Thyroid gland (tissue), 4 donors: ENCODE measurements around the gene ZNF594.
"Not testable (repeated sequence)": the region's sequence is repeated elsewhere in the genome, so short reads cannot be mapped to it uniquely, and the experiment has no call there.

Experiments used
- POLR2A ChIP-seq, 2 donors: fragments of 450-650 bp; IDR thresholded peaks; one replicate each; pipeline ENCODE4 v1.6.1; 2017; ENCODE audit warnings: antibody characterized with exemption in 2 of 2, mild to moderate bottlenecking in 2 of 2, moderate library complexity in 1 of 2
- TF ChIP-seq, protein P1 (sequence below), 6 experiments: fragments of 200-600 bp in 3 of 6; fragments of 450-650 bp in 3 of 6; sonication (generic) in 3 of 6; IDR thresholded peaks; one replicate each; pipeline ENCODE4 v1.5.1; 2016 to 2019; ENCODE audit warnings: antibody characterized with exemption in 6 of 6, mild to moderate bottlenecking in 2 of 6, inconsistent platforms in 1 of 6, moderate library complexity in 1 of 6

DNA sequence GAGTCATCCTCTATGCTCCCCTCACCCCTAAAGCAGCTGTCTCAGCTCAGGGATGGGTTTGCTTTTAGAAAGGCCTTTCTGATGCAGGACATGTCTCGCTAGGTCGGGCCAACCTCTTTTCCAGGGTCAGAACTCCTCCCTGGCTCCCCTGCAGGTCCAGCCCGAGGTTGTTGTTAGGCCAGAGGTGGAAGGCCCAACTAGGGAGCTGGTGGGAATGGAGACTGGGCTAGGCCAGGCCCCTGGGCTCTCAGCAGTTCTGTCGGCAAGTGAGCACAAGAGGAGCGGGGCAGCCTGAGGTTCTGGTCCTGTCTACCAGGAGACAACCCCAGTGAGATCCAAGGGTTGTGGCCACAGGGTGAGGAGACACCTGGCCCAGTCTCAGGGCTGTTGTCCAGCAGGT is 61.0 kb downstream of the ZNF594 start:
- TF ChIP-seq, protein P1, sequence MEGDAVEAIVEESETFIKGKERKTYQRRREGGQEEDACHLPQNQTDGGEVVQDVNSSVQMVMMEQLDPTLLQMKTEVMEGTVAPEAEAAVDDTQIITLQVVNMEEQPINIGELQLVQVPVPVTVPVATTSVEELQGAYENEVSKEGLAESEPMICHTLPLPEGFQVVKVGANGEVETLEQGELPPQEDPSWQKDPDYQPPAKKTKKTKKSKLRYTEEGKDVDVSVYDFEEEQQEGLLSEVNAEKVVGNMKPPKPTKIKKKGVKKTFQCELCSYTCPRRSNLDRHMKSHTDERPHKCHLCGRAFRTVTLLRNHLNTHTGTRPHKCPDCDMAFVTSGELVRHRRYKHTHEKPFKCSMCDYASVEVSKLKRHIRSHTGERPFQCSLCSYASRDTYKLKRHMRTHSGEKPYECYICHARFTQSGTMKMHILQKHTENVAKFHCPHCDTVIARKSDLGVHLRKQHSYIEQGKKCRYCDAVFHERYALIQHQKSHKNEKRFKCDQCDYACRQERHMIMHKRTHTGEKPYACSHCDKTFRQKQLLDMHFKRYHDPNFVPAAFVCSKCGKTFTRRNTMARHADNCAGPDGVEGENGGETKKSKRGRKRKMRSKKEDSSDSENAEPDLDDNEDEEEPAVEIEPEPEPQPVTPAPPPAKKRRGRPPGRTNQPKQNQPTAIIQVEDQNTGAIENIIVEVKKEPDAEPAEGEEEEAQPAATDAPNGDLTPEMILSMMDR (IDR thresholded peaks at IDR 0.05), result not testable (repeated sequence)
- TF ChIP-seq POLR2A (IDR thresholded peaks at IDR 0.05), result not testable (repeated sequence)
